Colon (tissue), 2 donors: ENCODE measurements around the gene UQCC2.

Experiments
- FAIRE-seq: peaks from 2 replicates; lab custom pipeline; 2012; peaks lifted over from hg19 to GRCh38; lab: Jason Lieb, UNC
- donor health status: control.
- donor health status: control.

UQCC2 gene

DNA sequence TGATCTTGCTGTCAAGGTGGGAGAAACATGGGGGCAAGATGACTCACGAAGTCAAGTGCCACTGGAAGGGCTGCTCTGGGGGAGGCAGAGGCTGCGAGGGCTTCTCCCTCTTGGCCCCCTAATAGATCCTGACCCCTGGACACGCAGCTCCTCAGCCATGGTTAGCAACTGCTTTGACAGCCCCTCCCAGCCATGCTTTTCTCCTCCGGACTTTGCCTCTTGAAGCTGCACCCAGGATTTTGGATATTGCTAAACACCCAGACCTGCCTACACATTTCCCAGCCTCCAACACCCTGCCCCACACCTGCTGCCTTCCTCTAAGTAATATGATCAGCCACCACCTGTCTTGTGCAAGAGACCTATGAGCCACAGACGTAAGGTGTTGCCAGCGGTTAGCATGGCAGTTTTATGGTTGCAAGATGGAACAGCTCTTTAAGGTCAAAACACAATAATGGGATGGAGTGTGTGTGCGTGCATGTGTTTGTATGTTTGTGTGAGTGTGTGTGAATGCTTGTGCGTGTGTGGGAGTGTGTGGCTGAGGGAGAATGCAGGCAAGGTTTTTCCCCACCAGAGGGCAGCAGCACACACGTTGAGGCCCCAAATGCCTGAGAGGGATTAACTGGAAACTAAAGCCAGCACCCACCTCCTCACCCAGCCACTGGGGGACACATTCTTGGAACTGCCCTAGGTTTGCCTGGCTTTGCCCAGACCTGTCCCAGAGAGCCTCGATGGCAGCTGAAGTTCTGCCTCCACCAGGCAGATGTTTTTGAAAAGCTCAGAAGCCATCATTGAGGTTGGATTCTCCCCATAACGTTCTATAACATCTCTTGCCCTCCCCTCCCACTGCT is 32.7 kb upstream of the UQCC2 start:
- FAIRE-seq, result no peak

DNA sequence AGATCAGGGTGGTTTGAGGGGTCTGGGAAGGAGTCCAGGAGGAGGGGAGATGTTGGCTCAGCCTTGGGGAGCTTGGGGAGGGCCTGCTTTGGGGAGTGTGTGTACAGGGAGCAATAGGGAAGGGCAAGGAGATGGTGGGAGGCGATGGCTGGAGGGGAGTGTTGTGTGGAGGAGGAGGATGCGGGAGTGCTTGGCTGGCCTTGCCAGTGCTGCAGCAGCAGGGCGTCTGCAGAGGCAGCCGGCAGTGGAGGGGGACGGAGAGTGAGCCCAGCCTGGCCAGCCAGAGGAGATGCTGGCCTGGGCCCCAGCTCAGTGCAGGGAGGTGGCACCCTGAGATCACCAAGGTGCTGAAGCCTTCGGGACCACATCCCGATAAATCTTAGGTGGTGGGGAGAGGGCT is 31.3 kb upstream of the UQCC2 start:
- FAIRE-seq, result no peak

DNA sequence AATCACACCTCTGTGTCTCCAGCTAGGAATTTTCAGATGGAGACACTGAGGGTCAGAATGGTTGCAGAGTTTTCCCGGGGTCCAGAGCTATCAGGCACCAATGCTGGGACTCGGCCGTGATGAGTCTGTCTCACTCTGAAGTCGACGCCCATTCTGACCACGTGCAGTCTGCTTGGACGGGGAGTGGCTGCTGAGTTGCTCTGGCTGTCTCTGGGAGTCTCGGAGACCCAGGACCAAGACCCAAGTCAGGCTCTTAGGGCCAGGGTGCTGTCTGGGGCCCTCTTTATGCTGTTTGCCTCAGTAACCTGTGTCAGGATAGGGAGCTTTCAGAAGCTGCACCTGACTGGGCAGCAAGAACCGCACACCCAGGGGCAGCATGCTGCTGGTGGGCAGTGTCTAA is 30.6 kb upstream of the UQCC2 start:
- no peak for FAIRE-seq

DNA sequence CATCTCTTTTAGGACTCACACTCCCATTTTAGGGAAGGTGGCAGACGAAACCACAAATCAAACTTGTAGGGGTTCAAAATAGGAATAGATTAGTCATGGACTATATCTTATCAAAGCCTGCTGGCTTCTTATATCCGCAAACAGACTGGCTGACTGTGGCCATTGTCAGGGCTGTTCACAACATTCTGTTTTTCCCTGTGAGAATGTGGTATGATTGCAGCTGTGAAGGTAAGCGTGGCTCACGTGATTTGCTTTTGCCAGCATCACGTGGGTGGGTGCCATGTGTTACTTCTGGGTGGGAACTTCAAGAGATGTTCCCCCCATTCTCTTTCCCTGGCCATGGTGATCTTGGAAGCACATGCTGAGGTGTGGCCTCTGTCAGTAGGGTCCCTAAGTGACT is 29.3 kb upstream of the UQCC2 start:
- no peak for FAIRE-seq

DNA sequence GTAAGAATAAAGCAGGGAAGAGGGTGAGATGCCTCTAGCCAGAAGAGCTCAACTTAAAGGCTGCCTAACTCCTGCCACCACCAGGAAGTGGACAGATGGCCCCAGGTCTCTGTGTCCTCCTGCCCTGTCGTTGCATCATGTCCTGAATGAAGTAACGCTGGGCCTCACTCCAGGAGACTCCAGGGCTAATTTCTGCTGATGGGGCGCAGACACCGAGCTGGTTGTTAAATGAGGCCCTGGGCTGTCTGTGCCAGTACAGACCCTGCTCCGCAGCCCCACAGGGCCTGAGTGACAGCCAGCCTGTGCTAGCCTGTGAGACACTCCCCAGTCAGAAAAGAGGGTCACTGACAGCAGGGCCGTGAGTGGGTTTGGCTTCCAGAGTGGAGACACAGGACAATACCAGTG is 28.7 kb upstream of the UQCC2 start:
- no peak for FAIRE-seq

DNA sequence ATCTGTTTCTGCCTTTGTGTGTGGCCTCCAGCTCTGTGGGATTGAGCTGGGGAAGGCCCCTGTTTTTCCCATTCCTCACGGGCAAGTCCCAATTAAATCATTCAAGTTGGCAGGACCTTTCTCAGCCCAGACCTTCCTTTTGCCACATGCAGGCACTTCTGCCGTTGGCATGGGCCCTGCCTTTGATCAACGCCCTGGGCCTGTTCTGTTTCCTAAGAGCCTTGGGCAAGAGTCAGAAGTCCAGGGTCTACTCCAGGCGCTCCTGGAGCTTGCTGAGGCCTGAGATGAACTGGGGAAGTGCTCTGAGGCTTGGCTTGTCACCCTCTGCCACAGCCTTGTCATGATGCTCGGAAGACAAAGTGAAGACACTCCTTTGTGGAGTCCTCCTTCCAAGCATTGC is 28.1 kb upstream of the UQCC2 start:
- FAIRE-seq, result no peak

DNA sequence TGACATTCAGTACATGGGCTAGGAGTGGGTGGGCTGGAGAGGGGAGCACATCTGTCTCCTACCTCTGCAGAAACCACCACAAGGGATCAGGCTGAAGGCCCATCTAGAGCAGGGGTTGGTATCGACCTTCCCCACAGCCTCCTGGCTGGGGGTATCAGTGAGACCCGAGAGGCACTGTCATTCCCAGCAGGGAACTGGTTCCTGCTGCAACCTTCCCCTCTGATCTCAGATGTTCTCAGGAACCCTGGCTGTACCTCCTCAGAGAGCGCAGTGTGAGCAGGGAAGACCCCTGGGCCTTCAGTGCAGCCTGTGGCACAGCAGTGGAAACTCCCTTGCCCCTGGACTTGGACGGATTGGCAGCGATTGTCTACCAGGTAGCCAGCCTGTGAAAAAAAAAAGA is 27.4 kb upstream of the UQCC2 start:
- FAIRE-seq, result no peak

DNA sequence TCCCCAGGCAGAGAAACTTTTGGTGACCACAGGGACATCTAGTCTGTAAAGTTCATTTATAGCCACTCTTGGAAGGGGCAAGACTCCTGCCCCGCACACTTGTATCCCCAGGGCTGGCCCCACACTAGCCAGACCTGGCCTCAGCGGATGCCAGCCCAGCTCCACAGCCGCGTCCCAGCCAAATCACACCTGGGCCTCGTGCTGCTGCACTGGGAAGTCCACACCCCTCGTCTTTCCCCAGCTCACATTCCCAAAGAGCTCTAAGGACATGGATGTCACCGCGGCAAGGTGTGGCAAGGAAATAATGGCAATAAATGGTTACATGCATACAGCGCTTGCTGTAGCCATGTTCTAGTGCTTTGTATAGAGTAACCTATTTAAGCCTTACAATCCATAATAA is 26.7 kb upstream of the UQCC2 start:
- no peak for FAIRE-seq

DNA sequence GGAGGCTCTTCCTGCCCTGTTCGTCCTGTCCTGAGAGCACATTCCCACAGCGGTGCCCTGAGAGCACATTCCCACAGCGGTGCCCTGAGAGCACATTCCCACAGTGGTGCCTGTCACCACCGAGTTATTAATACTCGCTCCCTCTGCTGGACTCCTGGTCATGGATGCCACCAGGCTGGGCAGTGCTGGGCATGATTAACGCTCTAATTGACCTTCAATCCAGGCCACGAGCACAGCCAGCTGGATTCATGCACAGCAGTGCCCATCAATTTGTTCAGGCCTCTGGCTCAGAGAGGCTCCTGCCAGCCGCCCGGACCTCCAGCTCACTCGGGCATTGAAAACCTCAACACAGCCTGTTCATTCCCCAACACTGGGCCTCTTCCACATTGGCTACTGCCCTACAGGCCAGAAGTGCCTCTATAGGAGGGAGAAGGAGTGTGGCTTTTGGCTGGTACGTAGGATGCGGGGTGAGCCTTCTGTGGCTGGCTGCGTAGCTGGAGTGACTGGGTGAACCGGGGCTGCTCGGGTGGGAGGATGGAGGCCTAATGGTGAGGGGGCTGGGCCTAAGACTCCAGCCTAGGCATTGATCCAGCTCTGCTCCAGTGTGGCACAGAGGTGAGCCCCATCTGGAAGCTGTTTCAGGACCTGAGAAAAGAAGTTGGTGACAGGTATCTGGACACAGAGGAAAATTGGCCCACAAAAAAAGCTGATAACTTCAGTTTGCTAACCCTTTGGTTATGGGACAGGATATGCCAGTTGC is 25.9 kb upstream of the UQCC2 start:
- no peak for FAIRE-seq

DNA sequence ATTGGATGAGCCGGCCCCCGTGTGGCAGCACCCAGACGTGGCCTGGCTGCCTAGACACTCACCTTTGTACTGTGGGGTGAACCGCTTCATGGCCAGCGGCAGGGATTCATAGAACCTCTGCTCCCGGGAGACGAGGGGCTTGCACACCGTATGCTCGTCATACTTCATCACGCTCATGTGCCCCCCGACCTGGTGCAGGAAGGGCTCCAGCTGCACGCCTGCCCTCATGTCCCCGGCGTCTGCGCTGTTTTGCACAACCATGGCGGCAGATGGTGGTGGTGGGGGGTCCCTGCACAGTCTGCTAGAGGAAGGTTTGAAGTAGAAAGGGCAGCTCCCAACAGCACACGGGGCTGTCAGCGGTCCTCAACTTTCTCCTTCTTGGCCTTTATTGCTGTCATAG is 23.7 kb upstream of the UQCC2 start:
- FAIRE-seq, result no peak

DNA sequence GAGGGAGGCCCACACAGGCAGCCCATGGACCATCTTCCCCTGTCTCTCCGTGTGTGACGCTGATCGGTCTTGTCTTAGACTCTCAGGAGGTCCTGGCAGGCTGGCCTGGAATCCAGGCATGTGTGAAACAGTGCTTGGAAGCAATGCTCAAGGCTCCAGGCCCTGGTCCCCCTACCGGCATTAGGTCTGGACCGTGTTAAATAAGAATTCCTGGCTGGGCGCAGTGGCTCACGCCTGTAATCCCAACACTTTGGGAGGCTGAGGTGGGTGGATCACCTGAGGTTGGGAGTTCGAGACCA is 22.2 kb upstream of the UQCC2 start:
- FAIRE-seq, result no peak

DNA sequence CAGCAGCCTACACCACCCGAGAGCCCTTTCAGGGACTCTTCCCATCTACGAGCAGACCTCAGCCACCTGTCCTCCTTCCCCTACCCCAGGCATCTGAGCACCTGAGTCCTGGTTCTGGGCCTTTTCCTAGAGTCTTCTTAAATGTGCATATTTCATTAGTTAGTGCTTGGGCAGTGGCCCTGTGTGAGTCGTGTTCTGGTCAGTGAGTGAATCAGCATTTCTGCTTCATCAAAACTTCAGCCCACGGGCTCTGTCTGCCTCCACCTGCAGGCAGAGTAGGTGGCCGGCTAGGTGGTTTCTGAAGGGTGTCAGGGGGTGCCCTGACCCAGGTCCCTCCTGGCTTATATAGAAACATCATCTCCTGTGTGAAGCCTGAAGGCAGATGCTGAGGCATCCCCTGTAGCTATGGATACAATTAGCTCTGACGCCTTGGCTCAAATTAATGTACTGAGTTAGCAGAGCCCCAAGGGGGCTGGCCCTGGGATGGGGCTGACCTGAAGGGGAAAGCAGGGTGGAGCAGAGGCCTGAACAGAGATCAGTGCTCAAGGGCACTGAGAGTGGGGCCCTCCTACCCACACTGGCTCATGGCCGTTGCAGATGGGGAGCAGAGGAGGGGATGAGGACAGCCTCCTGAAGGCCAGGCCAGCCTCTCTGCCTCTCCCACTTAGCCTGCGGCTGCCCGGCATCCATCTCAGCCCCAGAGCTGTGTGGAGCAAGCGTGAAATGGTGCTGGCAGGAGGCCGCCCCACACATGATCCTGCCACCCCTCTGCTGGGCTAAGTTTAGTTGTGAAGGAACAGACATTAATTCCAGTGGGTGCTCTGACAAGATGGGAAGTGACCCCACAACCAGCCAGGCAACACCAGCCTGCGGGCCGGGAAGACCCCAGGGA is 21.6 kb upstream of the UQCC2 start:
- no peak for FAIRE-seq

DNA sequence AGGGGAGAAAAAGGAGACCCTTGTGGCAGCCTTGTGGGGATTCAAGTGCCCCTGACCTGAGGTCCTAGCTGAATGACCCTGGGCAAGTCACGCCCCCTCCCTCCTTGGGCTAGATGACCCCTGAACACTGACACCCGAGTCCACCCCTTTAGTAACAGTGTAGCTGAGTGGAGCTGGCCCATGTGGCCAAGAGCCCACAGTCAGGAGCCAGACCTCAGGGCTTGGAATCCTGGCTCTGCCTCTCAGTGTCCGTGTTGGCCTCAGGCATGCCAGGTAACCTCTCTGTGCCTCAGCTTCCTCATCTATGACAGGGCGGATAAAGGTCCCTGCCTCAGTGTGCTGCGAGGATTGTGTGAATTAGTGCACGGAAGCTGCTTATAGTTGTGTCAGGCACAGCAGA is 20.9 kb upstream of the UQCC2 start:
- no peak for FAIRE-seq

DNA sequence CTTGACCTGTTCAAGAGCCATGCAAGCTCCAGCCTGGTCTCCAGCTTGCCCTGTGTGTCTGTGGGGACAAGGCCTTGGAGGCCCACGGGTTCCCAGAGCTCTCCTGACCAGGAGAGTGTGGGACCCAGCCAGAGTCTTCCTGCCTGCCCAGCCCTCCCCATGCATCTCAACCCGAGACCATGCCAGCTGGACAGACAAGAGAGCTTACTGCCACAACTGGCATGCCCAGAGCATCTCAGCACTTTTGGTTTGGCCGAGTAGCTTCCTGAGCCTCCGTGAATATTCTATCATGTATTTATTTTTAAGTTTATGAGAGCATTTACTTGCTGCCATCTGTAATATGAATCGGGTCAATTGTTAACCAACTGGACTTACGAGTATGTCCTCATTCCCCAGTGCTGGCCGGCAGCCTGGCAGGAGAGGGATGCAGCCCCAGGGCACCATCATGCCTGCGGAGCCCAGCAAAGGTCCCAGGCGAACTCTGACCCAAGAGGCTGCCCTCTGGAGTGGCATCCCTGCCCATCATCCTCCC is 20.3 kb upstream of the UQCC2 start:
- FAIRE-seq, result no peak

DNA sequence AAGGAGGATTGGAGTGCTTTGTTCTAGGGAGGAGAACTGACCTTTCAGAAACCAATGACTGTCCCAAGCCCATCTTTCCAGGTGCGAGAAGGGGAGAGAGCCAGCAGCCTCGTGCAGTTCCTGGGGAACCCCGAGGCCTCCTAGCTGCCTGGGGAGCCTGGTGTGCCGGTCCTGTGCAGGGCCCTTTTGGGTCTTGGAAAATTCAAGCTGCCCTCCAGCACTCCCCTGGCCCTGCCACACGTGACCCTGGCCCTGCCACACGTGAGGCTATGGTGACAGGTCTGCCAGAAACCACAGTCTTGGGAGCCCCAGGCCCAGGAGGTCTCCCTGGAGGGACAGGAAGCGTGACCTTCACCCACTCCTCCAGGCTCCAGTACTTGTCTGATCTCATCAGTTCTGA is 19.5 kb upstream of the UQCC2 start:
- FAIRE-seq, result no peak

DNA sequence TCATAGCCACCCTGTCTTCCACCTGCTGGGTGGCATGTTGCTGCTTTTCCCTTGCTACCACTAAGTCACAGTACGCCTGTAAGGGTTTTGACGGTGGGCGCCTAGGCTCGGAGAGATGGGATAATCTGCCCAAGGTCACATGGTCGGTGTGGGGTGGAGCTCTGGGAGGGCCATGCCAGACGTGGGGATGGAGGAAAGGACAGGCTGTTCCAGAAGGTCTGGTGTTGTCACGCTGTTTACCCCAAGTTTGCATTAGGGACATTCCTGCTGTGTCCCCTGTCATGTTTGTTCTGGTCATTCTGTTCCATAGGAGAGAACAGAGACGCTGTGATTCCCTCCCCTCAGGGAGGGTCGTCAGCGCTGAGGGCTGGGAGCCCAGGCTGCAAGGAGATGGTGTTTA is 19.1 kb upstream of the UQCC2 start:
- no peak for FAIRE-seq

DNA sequence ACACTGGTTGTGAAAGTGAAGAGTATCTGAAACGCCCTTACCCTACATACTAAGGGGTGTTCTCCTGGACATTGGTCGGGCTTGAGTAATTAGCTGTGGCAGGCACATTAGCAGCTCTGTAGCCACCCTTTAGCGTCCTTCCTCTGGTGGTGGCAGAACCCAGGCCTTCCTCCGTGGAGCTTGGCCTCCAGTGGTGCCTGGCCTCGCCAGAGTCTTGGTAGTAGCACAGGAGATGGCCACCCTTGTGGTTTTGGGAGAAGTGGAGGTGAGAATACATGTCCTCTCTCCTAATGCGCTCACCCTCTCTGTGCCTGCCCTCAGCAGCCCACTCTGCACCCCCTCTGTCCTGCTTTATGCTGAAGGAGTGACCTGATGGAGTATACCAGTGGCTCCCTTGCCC is 17.6 kb upstream of the UQCC2 start:
- no peak for FAIRE-seq

DNA sequence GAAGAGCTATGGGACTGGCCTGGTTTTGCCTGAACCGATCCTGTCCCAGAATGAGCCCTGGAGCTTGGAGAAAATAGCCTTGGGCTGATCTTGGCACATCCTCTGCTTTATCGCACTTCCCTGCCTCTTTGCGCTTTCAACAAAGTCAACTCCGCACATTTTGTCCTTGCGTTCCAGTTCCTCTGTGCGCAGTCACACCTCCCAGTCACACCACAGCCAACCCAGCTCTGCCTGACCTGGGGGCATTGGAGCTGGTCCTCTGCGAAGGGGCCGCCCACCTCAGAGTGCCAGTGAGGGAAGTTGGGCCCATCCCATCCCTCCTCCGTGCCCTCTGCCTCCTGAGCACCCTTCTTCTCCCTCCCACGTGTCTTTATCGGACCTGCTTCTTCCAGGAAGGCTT is 16.9 kb upstream of the UQCC2 start:
- no peak for FAIRE-seq

DNA sequence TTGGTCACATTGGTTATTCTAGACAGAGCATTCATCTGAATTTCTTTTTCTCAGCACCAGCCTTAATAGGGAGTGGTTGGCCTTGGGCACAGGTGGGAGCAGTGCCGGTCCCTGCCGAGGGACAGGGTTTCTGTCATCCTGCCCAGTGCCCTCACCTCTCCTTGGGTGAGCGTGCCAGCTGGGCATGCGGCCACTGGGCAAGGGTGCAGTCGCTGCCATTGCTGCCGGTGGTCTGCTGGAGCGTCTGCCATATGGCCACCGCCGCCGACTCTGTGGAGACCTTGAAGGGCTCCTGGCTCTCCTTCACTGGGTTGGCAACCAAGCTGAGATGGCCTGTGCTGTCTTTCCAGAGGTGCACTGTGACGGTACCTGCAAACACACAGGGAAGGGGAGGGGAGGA is 16.4 kb upstream of the UQCC2 start:
- no peak for FAIRE-seq

DNA sequence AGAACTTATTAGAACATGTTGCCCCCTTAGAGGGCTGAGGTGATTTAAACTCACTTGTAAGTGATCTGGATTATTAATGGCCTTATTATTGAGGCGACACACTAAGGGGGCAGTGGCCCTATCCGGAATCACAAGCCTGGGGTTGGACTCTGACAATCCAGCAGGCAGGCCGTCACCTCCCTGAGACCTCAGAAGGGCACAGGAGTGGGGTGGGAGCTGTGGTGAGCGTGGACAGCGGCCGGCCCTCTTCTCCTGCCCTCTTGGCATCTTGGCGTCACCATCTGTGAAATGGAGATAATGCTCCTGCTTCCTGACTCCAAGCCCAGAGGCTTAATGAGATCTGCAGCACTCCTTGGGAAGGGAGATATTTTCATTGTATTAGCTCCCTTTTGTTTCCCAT is 15.6 kb upstream of the UQCC2 start:
- FAIRE-seq, result no peak

DNA sequence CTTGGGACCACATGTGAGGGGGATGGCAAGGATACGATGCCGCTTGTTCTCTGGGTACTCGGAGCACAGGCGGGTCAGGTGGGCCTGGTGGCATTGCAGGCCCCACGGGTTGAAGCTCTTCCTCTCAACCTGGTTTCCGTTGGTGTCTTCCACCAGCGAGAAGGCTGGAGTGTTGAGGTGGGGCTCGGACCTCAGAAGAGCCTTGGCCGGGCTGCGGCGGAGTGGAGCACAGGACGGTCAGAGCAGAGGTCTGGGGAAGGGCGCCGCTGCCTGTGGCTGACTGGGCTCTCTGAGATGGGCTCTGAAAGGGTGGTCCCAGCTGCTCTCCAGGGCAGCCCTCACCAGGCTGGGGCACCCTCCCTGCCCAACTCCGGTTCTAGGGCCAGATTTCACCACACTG is 15.2 kb upstream of the UQCC2 start:
- no peak for FAIRE-seq

DNA sequence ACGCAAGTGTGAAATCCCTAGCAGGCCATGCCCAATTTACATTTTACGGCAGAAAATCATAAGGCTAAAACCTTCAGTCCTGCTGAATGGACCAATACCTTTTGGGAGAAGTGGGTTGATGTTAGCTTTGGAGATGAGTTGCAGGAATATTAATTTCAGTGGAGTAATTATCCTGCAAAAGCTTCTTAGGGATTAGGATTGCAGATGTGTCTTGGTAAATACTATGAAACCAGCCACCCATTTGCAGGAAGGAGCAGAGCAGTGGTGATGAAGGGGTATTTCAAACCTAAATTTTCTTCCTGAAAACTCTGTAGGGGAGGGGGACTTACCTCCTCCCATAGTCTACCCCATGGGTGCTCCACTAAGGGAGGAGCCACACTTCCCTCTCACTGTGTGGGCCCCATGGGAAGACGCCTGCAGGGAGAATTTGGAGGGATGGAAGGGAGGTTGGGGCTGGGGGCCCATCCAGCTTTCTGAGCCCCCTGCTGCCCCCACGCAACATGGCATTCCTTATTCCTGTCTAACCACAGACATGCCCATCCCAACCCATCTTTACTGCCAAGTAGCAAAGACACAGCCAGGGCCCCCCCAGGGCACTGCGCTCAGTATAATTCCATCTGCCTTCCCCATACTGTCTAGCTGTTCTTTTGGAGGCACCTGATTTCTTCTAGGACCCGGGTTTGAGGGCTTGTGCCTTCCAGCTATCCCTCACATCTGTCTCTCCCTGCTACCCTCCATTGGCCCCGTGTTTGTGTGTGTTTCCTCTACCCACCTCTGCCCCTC is 14.6 kb upstream of the UQCC2 start:
- FAIRE-seq, result no peak
